Pons (tissue), 1 donor: ENCODE results near the gene CD48.
"Not testable (repeated sequence)": the region's sequence is repeated elsewhere in the genome, so short reads cannot be mapped to it uniquely, and the experiment has no call there.

Experiments used
- DNase-seq: peaks from one replicate; pipeline ENCODE4 v3.0.0-alpha.2; 2016; ENCODE audit warnings: low spot score

Gene CD48

GRCh38 chr1:160652065-160652641 is 59.5 kb downstream of the CD48 start:
- DNase-seq: not testable (repeated sequence)

- DNase-seq: no peak
Measured at GRCh38 chr1:160651433-160652064, 60.1 kb downstream of the CD48 start.

- DNase-seq: no peak
Measured at GRCh38 chr1:160647329-160647720, 64.3 kb downstream of the CD48 start.

- no peak for DNase-seq
Measured at GRCh38 chr1:160646711-160647328, 64.8 kb downstream of the CD48 start, which contains the start of gene SLAMF1. Gene SLAMF1 (minus strand): TSS chr1:160647044. CDS start chr1:160646945, 99 bp downstream.

- no peak for DNase-seq
Measured at GRCh38 chr1:160646180-160646579, 65.4 kb downstream of the CD48 start.

GRCh38 chr1:160645386-160646130 is 66.1 kb downstream of the CD48 start:
- DNase-seq: no peak

- DNase-seq: no peak
Measured at GRCh38 chr1:160644399-160644798, 67.2 kb downstream of the CD48 start.

GRCh38 chr1:160643138-160643537 is 68.5 kb downstream of the CD48 start:
- no peak for DNase-seq

- no peak for DNase-seq
Measured at GRCh38 chr1:160642281-160642644, 69.4 kb downstream of the CD48 start.

GRCh38 chr1:160641323-160642280 is 70.0 kb downstream of the CD48 start:
- no peak for DNase-seq

GRCh38 chr1:160640359-160641123 is 71.1 kb downstream of the CD48 start:
- no peak for DNase-seq

GRCh38 chr1:160639652-160640051 is 72.0 kb downstream of the CD48 start:
- DNase-seq: no peak

- DNase-seq: no peak
Measured at GRCh38 chr1:160638926-160639325, 72.7 kb downstream of the CD48 start.

- no peak for DNase-seq
Measured at GRCh38 chr1:160638540-160638857, 73.1 kb downstream of the CD48 start.

- DNase-seq: no peak
Measured at GRCh38 chr1:160637821-160638539, 73.6 kb downstream of the CD48 start.

GRCh38 chr1:160637065-160637464 is 74.6 kb downstream of the CD48 start:
- no peak for DNase-seq

- DNase-seq: no peak
Measured at GRCh38 chr1:160636547-160636946, 75.1 kb downstream of the CD48 start.

- no peak for DNase-seq
Measured at GRCh38 chr1:160636076-160636475, 75.5 kb downstream of the CD48 start.

GRCh38 chr1:160634543-160635491 is 76.8 kb downstream of the CD48 start:
- no peak for DNase-seq
